ENCODE data around the gene ROCK2. TPM values are rescaled to one million over a fixed set of nuclear protein-coding genes. Genes with fewer than 3 reads are reported as not detected.
A peak's percentile ranks its signal among the peaks of the same experiment; 100 is the strongest.
"Not testable (repeated sequence)": the region's sequence is repeated elsewhere in the genome, so short reads cannot be mapped to it uniquely, and the experiment has no call there.

ROCK2 gene
- total RNA-seq, 1 experiment from 2014 or later = 12.8 TPM

- no peak for DNase-seq (ENCODE audit: low spot score)
These were observed 163.8 kb downstream of the ROCK2 start for GRCh38 chr2:11180653-11181052.

DNA sequence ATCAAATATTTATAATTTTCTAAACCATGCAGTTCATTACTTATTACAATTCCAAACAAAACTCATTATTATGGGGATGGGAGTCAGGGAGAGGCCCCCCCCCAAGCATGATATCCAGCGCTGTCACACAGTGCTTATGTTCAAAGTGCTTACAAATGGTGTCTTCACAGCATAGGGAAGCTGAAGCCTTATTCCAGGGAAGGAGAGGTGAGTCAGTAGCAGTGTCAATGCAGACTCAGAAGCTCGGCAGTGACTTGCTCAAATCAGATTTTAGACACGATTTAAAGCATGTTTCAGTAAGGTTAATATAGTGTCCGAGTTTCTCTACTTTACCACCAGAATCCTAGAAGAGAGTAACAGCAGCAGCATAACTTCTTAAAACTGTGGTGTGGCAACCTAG lies 164.5 kb downstream of the ROCK2 start:
- DNase-seq (ENCODE audit: low spot score) = no peak

GRCh38 chr2:11179196-11179595 lies 165.2 kb downstream of the ROCK2 start:
- DNase-seq (ENCODE audit: low spot score) = no peak

GRCh38 chr2:11177871-11178690 lies 166.4 kb downstream of the ROCK2 start:
- no peak for DNase-seq (ENCODE audit: low spot score)

- no peak for DNase-seq (ENCODE audit: low spot score)
These were observed 169.1 kb downstream of the ROCK2 start for GRCh38 chr2:11175293-11175795.

DNA sequence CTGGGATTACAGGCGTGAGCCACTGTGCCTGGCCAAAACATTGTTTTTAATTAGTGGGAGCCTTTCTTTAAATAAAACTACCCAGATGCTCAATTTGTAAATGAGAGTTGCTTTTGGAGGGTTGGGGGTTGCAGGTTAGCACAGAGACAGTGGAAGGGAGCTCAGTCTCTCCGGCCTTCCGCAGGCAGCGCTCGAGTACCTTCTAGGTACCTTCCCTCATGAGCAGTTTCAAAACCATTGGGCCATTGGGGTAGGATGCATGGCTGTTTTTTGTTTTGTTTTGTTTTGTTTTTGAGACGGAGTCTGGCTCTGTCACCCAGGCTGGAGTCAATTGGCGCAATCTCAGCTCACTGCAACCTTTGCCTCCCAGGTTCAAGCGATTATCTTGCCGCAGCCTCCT lies 170.2 kb downstream of the ROCK2 start:
- no peak for DNase-seq (ENCODE audit: low spot score)

GRCh38 chr2:11169333-11169732 lies 175.1 kb downstream of the ROCK2 start:
- DNase-seq (ENCODE audit: low spot score) = no peak

DNA sequence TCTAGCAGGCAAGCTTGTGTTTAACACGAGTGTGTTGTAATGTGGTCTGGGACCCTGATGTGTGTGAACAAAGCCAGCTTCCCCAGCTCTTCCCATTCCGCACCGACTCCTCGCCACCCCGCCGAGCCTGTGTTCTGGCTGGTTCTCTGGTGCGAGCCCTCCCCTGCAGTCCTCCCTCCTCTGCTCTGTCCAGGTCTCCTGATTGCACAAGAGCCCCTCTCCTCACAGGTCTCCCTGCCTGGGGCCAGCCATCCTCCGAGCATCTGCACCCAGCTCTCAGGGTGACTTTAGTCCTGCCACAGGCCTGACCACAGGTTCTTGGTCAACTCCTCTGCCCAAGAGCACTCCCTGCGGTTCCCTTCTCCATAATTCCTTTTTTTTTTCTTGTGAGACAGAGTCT lies 175.9 kb downstream of the ROCK2 start:
- no peak for DNase-seq (ENCODE audit: low spot score)

DNA sequence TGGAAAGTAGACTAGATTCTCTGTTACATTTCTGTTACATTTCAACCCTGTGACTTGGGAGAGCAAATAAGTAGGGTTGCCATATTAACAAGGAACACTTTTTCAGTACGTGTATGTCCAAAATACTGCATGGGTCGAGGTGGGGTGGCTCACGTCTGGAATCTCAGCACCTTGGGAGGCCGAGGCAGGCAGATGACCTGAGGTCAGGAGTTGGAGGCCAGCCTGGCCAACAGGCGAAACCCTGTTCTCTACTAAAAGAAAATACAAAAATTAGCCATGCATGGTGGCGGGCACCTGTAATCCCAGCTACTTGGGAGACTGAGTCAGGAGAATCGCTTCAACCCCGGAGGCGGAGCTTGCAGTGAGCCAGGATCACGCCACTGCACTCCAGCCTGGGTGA lies 178.0 kb downstream of the ROCK2 start:
- DNase-seq (ENCODE audit: low spot score) = no peak

GRCh38 chr2:11165046-11165445 lies 179.4 kb downstream of the ROCK2 start:
- not testable (repeated sequence) for DNase-seq (ENCODE audit: low spot score)

DNA sequence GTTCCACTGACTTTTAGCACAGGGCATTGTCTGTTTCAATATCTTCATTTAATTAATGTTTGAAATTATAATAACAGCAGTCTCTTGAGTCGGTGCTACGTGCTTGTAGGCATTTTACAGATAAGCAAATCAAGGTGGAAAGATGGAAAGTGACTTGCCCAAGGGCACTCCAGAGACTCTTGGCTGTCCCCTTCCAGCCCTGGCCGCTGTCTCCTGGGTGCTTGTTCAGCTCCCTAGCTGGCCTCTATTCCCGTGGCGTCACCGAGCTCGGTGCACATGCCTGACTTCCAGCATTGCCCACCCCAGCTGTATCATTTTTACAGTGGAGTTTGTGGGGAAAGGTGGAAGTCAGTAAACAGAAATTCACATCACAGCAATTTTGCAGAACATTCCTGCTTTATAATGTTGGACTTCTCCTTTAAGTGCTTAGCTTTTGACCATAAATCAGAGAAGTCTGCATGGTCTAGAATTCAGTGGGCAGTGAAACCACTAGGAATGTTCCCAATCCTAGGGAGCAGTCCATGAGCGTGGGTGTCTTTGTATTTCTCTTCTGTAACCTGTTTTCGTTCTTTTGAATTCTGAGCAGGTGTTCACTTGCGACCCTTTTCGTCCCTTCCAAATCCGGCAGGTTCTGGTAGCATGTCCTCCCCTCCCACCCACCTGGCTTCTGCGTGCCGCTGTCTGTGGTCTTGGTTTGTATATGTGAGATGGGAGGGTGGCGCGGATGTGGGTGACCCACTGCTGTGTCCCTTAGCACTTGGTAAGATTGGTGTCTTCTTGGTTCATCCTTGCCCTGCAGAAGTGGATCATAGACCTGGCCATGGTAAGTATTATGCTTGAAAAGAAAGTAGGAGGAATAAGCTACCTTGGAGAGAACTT lies 180.8 kb downstream of the ROCK2 start:
- DNase-seq (ENCODE audit: low spot score) = no peak

GRCh38 chr2:11161747-11162146 lies 182.7 kb downstream of the ROCK2 start:
- no peak for DNase-seq (ENCODE audit: low spot score)

DNA sequence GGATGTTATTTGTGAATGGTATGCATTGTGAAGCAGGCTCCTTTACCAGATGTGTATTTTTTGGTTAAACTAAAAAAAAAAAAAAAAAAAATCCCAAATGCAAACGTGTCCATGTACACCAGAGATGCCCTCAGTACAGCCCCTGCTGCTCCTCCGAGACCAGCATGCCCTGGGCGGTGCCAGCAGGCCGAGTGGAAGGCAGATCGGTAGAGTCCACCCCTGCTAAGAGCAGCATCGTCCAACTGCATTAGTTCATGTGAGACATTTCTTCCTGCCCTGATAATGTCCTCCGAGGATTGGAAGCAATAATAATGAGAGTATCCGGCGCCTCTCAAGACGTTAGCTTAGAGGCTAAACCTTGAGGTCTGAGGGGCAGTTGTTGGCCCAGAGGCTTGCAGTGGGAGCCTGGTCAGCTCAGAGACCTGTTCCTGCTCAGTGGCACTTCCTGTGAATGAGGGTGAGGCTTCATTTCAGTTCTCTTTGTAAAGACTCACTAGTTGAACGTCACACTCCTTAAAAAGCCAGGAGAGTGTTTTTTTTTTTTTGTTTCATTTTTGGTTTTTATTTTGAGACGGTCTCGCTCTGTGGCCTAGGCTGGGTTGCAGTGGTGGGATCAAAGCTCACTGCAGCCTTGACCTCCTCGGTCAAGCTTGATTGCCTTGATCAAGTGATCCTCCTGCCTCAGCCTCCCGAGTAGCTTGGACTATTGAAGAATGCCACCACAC lies 183.5 kb downstream of the ROCK2 start:
- DNase-seq (ENCODE audit: low spot score) = no peak

GRCh38 chr2:11160256-11160655 lies 184.2 kb downstream of the ROCK2 start:
- no peak for DNase-seq (ENCODE audit: low spot score)

GRCh38 chr2:11159574-11160170 lies 184.8 kb downstream of the ROCK2 start:
- no peak for DNase-seq (ENCODE audit: low spot score)

GRCh38 chr2:11158916-11159573 lies 185.4 kb downstream of the ROCK2 start:
- DNase-seq (ENCODE audit: low spot score) = no peak

GRCh38 chr2:11157731-11158130 lies 186.7 kb downstream of the ROCK2 start:
- DNase-seq (ENCODE audit: low spot score) = no peak

- no peak for DNase-seq (ENCODE audit: low spot score)
These were observed 187.1 kb downstream of the ROCK2 start for GRCh38 chr2:11157296-11157695.

DNA sequence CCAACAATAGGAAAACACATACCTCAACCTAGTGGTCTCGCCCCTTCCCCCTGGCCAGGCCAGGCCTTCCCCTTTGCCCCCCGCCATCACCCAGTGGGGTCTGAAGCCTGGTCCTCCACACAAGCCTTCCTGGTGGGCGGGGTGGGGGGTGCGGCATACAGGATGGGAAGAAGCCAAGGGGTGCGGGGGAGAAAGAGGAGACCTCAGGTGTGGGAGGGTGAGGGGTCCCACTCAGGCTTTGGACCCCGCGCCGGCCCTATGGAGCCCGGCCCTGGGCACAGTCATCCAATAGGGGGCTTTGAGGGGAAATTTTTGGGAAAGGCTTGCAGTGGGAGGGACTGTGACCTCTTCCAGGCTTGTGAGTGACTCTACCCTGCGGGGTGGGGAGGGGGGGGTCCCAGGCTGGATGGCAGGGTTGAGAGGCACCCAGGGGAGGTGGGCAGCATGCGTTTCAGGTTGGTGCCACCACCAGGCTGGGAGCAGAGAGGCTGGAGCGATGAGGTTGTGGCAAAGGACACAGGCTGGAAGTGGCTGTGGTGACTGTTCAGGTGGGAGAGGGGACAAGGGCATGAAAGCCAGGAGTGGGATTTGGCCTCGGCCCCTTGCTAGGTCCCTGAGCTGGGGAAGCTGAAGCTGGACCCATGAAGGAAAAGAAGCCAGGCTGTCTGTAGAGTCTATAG lies 187.9 kb downstream of the ROCK2 start:
- no peak for DNase-seq (ENCODE audit: low spot score)

- DNase-seq (ENCODE audit: low spot score) = peak; percentile 59
These were observed 188.9 kb downstream of the ROCK2 start, which contains the start of gene SLC66A3 for GRCh38 chr2:11155381-11156035. TSS of gene SLC66A3 (plus strand) at chr2:11155467. CDS start at chr2:11155547, 80 bp downstream.

Measured in H4 (cell line).